ENCODE results near the gene CDX2.
A peak's percentile ranks its signal among the peaks of the same experiment; 100 is the strongest.

CDX2 gene

DNA sequence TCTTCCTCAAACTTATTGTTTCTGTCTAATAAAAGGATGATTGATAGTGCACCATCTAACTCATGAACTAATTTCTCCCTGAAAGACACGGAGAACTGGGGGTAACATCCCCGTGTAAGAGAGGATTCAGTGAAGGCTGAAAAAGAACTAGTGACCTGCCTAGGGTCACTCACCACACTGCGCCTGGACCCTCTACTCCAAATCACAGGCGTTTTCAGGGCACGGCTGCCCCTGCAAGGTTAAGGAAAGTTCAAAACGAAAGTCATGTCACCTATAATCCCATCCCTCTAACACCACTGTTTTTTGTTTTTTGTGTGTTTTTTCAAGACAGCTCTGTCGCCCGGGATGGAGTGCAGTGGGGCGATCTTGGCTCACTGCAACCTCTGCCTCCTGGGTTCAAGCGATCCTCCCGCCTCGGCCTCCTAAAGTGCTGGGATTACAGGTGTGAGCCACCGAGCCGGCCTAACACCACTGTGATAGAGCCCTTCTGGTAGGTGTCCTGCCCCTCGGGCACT, 10.7 kb upstream of the CDX2 start:
- intact Hi-C loops (cut with DNase I) = loop anchor here (5.0 to 10.0 kb wide), 2 partner anchors 618 to 995 kb away; no protein-coding TSS in a partner anchor
- no peak for DNase-seq

DNA sequence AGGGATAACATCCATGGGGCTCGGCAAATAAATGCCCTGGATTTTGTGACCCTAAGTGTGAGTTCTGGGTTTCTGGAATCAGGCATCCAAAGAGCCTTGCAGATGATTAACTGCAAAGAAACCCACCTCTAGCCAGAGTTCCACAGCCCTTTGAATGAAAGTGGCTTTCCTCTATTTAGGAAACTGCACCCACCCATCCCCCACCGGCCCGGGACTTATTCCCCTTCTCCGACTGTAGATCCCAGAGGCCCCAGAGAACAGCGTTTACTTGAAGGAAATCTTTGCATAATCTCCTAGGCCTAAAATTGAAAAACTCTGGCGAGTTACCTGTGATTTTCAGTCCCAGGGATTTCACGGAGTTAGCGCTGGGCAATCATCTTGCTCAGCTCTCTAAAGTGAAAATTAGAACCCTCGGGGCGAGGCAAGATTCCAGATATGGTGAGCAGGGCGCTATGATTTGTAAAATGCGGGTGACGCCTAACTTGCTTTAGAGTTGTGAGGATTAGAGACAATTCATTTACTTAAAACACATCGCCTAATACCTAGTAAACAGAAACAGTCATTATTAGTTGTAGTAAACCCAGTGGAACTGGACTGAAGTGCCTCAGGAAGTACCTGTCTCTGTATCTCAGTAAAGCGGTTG, 10.0 kb upstream of the CDX2 start:
- no peak for DNase-seq
- intact Hi-C loops (cut with DNase I) = no loop called here

DNA sequence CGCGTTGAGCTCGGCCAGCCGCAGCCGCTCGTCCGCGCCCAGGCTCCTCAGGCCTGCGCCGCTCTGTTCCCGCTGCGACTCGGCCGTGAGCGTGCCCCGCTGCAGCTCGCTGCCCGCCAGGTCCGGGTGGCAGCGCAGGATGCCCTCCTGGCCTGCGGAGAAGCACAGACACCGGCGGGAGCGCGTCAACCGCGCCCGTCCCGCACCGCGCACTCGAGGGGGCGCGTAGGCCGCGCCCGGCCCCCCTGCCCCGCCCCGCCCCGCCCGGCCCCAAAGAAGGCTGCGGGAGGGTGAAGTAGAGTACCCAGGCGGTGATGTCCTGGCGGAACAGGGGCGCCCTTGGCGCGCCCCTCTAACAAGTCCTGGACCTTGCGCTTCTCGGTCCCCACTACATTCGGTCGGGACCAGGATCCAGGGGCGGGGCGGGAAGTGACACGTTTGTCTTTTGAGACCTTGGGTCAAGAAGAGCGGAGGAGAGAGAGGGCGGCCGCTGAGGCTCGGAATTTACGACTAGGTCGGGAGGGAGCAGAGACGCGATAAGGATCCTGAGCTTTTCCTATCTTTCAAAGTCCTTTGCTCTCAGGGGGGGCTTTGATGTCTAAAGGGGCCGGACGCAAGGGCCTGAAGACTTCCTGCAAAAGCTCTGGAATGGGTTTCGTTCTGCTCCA, 9.3 kb upstream of the CDX2 start:
- intact Hi-C loops (cut with DNase I) = no loop called here
- DNase-seq = peak in 1 of 10 donors; percentile 60

DNA sequence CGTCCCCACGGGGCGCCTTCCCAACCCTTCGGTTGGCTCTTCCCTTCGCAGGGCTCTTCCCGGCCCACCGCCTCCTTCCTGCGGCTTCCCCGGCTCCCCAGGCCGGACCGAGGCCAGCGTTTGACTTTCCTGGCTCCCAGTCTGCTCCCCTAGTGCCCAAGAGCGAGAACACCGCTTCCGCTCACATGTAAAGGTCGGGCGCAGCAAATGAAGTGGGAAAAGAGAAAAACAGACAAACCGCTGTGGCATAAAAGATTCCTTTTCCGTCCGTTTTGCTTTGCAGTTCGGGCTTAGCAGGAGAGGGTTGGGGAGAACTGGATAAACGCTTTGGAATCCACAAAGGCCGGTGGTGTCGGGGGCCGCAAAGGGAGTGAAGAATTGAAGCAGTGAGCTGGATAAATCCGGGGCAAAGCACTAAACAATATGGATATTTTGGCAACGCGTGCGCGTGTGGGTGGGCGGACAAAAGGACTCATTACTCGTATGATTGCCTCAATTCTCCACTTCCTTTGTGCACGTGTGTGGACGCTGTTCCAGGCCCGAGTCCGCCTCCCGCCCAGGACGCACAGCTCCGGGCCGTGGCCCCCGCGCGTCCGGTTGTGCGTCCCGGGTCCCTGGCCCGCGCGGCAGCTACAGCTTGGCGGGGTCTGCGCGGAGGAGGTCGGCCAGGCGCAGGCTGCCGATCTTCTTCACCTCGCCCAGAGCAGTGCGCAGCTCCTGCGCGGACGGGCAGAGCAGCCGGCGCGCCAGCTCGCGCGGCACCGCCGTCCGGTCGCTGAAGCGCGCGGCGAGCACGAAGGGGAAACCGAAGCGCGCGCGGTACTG, 8.6 kb upstream of the CDX2 start:
- intact Hi-C loops (cut with DNase I) = no loop called here

DNA sequence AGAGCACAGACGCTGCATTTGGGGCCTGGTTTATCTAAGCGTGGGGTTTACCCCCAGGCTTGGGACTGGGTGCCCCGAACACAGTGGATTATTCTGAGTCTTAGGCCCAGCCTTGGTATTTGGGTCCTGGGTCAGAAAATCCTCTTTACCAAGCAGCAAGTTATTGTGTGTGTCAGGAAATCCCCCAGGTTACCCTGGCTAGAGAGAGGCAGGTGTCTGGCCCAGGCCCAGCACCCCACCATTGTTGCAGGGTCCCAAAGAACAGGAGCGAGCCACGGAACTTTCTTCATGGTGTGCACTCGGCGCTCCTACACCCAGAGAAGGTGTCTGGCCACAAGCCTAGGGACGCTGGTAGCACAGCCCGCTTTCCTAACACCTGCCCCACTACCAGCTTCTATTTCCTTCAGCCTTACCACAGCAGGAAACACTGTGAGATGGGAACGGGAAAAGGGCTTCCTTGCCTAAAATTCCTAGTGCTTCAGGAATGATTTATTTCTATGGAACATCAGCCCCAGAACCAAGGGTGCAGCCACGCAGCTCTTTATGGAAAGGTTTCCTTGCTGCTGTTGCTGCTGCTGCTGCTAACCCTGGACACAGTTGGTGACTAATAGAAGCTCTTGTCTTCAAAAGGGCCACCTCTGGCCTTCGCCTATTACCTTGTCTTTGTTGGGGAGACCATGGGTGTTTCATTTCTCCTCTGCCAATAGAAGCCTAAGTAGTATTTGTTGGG, 7.4 kb upstream of the CDX2 start:
- peak in 1 of 10 donors; percentile 31 for DNase-seq
- intact Hi-C loops (cut with DNase I) = no loop called here

More for the DNA sequence above, 8.6 kb upstream of the CDX2 start:
- DNase-seq = peak in 1 of 10 donors; percentile 62

DNA sequence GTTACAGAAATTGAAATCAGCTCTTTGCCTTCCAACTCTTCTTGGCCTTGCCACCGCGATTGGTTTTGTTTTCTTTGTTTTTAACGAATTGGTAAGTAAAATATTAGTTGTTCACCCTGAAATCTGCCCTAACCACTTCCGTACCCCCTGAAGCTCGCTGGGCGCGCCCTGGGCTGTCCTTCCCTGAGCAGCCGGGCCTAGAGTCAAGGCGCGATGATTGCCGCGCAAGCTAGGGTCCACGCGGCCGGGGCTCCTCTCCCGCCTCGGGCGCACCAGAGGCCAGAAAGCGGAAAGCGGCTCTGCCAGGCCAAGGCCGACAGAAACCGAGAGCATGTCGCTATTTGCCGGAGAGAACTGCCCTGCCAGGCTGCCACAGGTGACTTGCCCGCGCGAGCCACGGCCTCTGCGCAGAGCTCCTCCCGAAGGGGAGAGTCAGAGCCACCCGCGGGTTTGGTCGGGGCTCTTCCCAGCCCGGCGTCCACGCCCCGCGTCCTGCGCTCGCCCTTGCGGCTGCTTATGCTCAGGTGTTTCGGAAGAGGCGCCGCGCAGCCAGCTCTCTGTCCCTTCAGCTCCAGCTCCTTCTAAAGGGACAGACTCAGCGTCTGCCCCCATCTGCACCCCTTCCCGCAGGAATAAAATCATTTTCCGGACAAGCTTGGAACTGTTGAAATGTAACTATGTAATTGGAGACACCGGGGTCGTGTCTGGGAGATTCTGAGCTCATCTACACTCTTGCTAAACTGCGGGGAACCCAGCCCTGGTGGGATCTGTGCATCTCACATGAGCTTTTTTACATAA, 6.6 kb upstream of the CDX2 start:
- peak in 1 of 10 donors; percentile 70 for DNase-seq
- intact Hi-C loops (cut with DNase I) = no loop called here

DNA sequence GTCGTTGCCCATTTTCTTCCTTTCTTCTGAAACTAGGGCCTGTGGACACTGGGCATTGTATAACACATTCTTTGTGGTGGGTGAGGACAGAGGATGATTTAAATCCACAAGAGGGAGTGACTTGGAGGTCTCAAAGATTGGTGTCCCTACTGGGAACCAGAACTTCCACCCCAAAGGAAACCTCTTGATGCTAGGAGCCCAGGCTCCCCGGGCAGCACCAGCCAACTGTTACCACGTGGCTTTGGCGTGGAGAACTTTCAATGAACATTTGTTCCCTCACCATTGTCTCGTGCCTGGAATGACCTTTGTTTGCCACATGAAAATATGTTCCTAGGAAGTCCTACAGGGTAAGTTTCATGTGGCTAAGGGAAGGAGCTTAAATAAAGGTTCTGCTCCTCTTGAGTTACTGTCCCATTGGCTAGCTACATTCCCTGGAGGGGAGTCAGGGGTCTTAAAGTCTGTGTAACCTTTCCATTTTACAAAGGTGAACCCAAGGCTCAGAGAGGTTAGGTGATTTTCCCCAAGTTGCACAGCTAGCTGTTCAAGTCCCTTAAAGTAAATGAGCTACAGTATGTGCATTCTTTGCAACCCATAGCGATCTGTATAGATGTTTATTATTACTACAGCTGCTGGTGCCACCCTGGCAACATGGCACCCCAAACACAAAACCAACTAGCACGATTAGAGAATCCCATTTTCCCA, 5.0 kb upstream of the CDX2 start:
- intact Hi-C loops (cut with DNase I) = no loop called here
- DNase-seq = no peak

DNA sequence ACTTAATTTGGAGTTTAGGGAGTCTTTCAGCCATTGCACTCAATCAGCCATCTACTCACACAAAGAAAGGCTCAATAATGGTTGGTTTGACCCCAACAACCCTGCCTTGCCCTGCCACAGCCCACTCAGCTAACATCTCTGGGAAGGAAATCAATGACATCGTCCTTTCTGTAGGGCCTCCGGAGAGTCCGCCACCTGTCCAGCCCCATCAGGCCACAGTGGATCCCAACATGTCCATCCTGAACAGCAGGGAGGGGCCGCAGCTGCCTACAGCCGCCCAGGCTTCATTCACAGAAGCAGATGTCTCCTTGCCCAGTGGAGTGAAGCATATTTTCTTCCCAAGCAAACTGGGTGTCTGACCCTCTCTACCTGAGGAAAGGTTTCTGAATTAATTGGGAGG, 4.2 kb upstream of the CDX2 start:
- intact Hi-C loops (cut with DNase I) = no loop called here

DNA sequence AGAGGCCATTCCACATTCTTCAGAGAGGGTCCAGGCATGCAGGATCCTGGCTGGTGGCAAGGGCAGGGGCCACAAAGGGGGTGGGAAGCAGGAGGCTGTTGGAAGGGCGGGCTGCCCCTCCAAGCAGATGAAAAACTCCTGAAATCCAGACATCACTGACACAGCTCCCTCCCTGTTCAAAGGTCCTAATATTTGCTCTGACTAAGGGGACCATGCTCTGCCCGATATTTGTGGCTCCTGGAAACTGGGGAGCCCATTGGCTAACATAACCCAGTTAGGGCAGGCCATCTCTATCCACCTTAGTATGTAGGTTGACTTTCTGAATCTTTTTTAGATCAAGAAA, 3.3 kb upstream of the CDX2 start:
- peak in 1 of 10 donors; percentile 52 for DNase-seq
- intact Hi-C loops (cut with DNase I) = no loop called here

More for the DNA sequence above, 4.2 kb upstream of the CDX2 start:
- DNase-seq = peak in 1 of 10 donors; percentile 48

DNA sequence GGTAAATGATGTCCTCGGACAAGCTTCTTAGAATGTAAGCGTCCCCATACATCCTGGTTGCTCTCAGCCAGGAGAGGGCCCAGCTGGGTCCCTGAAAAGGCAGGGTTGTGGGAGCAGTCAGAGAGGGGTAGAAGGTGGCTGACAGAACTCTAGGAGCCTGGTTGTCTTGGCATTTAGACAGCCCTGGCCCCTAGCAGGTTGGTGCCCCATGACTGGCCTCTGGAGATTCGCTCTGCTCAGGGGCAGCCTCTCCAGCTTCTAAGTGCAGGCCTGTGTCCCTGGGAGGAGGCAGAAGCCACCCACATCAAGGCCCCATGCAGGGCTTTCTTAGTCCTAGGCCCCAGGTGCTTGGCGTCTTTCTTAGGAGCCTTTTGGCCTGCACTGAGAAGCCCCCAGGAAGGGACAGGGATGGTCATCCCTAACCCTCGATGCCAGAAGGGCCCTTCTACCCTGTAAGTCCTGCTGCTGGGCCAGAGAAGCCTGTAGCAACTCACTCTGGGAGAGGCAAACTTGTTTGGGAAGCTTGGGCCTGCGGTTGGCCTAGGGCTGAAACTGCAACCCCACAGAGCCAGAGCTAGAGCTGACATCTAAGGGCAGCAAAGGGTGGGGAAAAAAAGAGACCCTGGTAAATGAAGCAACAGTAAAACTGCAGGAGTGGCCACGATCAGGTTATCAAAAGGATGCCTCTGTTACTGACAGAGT, 2.8 kb upstream of the CDX2 start:
- DNase-seq = peak in 1 of 10 donors; percentile 41
- intact Hi-C loops (cut with DNase I) = no loop called here

DNA sequence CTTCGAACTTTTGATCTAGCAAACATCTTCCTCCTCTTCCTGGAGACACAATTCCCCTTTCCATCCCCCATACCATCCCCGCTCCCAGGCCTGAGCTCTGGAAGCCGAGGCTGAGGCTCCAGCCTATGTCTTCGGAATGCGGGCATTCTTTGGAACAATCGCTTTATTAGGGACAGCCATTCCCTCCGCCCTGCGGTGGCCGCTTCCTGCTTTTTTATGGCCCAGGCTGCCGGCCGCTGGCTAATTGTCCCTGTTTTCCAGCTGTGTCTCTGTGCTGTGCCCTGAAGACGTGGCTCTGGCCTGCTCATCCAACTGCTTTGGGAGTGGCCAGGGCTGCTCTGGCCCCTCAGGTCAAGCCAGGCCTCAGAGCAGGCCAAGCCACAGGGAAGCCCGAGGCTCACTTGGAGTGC, 2.1 kb upstream of the CDX2 start:
- DNase-seq = peak in 1 of 10 donors; percentile 36
- intact Hi-C loops (cut with DNase I) = no loop called here

DNA sequence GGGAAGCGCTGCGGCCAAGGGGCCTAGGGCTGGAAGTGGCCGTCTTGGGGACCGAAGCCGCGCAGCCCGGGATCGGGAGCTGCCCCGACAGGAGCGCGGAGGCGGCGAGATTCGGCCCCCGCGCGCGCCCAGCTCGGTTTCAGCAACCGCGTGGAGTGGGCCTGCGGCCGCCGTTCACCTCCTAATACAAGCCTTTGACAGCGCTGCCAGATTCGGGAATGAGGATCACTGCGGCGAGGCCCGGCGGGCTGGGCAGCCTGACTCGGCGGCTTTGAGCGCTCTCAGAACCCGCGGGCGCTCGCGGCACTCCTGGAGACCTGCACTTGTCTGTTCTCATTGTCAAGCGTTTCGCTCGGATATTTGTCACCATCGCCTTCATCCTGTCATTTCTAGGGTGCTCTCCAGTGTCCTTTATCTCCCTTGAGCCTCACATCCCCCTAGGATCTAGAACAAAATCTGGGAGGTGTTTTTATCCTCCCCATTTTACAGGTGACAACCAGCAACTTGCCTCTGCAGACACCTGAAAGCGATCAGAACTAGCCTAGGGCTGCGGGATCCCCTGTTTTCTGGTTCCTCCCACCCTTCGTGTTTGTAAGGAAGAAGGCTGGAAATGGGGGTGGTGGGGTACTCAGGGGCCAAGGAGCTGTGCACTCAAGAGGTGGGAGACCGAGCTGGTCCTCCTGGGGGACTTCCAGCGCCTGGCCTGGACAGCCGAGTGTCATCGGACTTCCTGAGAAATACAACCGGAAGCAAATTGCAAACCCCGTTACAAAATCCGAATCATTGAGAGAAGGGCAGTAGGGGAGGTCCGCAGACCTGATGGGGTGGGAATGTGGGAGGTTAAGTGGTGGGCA, 1.5 kb upstream of the CDX2 start:
- intact Hi-C loops (cut with DNase I) = no loop called here

DNA sequence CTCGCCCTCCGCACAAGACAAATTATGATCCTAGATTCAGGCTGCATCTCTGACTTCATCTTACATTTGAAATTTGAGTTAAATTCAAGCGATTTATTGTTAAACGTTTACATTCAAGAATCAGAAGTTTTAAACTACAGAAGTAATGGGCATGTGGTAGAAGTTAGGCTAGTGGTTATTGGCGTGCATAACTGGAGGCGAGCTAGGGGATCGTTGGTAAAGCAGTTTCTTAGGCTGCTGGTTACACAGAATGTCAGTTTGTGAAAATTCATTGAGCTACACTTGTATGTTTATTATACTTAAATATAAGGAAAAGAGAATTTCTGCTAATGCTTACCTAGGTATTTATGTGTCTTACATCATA, 733 bp upstream of the CDX2 start:
- intact Hi-C loops (cut with DNase I) = no loop called here
- DNase-seq = no peak

More for the DNA sequence above, 1.5 kb upstream of the CDX2 start:
- DNase-seq = peak in 1 of 10 donors; percentile 57

DNA sequence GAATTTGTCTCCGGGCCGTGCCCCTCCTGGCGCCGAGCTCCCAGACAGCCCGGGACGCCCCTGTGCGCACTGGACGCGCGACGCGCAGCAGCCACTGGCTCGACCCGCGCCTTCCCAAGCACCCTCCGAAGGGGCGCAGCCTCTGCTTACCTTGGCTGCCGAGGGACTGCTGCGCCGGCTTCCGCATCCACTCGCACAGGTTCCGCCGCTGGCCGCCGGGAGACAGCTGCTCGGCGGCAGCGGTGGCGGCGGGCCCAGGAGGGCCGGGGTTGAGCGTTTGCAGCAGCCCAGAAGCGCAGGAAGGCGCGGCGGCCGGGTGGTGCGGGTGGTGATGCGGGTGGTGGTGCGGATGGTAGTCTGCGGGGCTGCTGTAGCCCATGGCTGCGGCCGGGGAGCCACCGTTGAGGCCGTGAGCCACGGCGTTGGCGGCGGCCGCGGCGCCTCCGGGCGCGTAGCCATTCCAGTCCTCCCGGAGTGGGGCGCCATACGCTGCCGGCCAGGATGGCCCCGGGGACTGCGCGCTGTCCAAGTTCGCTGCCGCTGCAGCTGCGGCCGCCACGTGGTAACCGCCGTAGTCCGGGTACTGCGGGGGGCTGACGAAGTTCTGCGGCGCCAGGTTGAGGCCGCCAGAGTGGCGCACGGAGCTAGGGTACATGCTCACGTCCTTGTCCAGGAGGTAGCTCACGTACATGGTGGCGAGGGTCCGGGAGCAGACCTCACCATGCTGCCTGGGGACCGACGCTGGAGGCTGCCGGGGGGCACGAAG, 616 bp downstream of the CDX2 start:
- intact Hi-C loops (cut with DNase I) = no loop called here

DNA sequence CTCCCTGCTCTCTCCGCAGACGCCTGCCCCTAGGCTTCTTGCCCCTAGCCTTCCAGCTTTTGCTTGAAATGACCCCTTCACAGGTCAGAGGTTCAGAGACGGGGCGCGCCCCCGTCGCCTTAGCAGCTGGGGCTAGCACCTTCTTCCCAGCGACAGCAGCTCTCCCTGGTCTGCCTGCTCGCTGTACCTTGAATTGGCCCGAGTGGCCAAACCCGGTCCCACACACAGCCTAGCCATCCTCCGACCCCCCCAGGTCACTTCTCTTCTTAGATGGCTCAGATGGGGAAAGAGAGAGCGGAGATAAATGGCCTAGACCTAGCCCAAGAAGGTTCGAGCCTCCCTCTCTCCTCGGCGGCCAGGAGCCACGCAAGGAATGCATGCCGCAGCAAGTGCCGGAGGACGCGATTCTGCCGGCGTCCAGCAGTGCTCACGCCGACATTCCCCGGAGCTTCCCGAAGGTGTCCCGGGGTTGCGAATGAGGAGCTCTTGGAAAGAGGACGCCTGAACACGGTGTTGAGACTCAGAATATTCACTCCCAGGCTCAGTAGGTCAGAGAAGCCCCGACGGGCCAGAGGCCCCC, 1.3 kb downstream of the CDX2 start:
- DNase-seq = no peak
- intact Hi-C loops (cut with DNase I) = no loop called here

More for the DNA sequence above, 616 bp downstream of the CDX2 start:
- DNase-seq = peak in 1 of 10 donors; percentile 34

DNA sequence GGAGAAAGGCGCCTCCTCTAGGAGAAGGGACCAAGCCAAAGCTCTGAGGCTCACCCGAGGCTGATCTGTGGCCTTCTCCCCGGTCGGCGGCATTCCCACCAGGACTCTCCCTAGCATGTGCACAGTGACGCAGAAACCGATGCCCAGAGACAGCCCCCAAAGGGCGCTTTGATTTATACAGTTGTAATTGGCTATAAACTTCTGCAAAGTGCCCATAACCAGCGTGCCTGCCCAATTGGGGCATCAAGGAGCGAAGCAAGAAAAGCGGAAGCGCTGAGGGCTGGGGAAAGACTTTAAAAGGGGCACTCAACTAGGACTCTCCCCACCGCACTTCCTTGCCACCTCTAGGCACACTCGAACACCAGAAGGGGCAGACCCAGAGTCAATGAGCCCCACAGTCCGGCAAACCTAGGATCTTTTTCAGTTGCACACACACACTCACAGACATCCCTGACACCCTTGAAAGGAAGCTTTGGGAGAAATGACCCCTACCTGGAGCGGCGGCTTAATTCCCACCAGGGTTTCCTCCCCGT, 1.8 kb downstream of the CDX2 start:
- DNase-seq = no peak
- intact Hi-C loops (cut with DNase I) = no loop called here

All from posterior cingulate gyrus (tissue), 11 donors.